ENCODE data around the gene EFCAB13.

- TF ChIP-seq POLR2A (IDR thresholded peaks at IDR 0.05), result no peak
- no peak for TF ChIP-seq CTCF (IDR thresholded peaks at IDR 0.05)
- TF ChIP-seq POLR2AphosphoS5 (IDR thresholded peaks at IDR 0.05), result no peak
Observed at GRCh38 chr17:47388825-47389224, 65.1 kb downstream of the EFCAB13 start.

Data from transverse colon (tissue), 4 donors.